GM12892 (cell line): ENCODE results near the gene EXOC4.

Experiments used
- POLR2A ChIP-seq: IDR thresholded peaks from 2 replicates; pipeline ENCODE4 v1.6.1; 2011; ENCODE audit warnings: low read depth, low read length, control low read depth
- POLR2AphosphoS5 ChIP-seq: IDR thresholded peaks from 2 replicates; pipeline ENCODE4 v1.6.1; 2011; ENCODE audit warnings: low read depth, low read length, control low read depth
- TAF1 ChIP-seq: IDR thresholded peaks from 2 replicates; pipeline ENCODE4 v1.6.1; 2011; ENCODE audit warnings: low read depth, mild to moderate bottlenecking, control low read depth, low read length, borderline replicate concordance

- TF ChIP-seq POLR2A = no peak
- TF ChIP-seq POLR2AphosphoS5 = no peak
- no peak for TF ChIP-seq TAF1
Observed at GRCh38 chr7:133475655-133476054, 222.8 kb downstream of the EXOC4 start.
